Measurements from ENCODE around the gene CNPY4. TPM values are rescaled to one million over a fixed set of nuclear protein-coding genes. Genes with fewer than 3 reads are reported as not detected.

The CNPY4 gene
- total and polyA plus RNA-seq, 12 donors: 14.0 to 46.5 (median 24.2) TPM

DNA sequence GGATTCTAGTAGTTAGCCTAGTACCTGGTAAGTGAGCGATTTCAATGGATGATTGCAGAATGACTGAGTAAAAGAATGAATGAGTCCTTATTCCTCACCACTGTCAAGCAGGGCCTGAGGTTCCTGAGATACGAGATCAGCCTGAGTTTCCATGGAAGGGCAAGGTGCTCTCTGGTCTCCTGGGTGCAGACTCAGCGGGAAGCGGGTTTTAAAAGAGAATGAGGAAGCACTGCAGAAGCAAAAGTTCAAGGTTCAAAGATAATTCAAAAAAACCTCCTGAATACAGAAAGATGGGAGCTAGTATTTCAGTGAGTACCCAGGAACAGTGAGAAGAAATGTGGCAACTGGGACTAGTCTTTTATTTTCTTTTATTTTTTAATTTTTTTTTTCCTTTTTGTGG is 42.2 kb upstream of the CNPY4 start:
- Histone ChIP-seq H3K4me3 (no peak overlapping the region), H3K36me3 (replicated peaks in 1 of 2) (peaks cover 0 to 60% of the 10 kb centered on the region in 2 donors)
- 69 to 84% (median 78%) methylated on average over 4 of the region's 4 CpGs for WGBS, 4 donors

GRCh38 chr7:100079024-100079560 is 40.3 kb upstream of the CNPY4 start:
- intact Hi-C loops (cut with DNase I): no loop called here
- Histone ChIP-seq H3K4me1 (replicated peaks in 1 of 2) (peaks cover 16 to 26% of the 10 kb centered on the region in 2 donors), H3K36me3 (replicated peaks in 1 of 2) (peaks cover 0 to 41% of the 10 kb centered on the region in 2 donors), H3K27ac (no peak overlapping the region), H3K27me3 (no peaks in the 10 kb centered on the region), H3K9me3 (replicated peaks in 1 of 3) (no peaks in the 10 kb centered on the region), H3K4me3 (no peak overlapping the region)
- TF ChIP-seq POLR2A (IDR thresholded peaks at IDR 0.05): no peak
- no peak for TF ChIP-seq CTCF (IDR thresholded peaks at IDR 0.05)
- 71 to 80% (median 75%) methylated on average over 6 to 7 of the region's 7 CpGs for WGBS, 4 donors
- DNase-seq: no peak

More for the DNA sequence above, 42.2 kb upstream of the CNPY4 start:
- TF ChIP-seq CTCF (IDR thresholded peaks at IDR 0.05) (no peak), POLR2A (IDR thresholded peaks at IDR 0.05) (no peak)
- Histone ChIP-seq H3K4me1 (replicated peaks in 1 of 2) (peaks cover 13 to 20% of the 10 kb centered on the region in 2 donors), H3K27me3 (no peaks in the 10 kb centered on the region), H3K27ac (no peak overlapping the region), H3K9me3 (replicated peaks in 1 of 3) (peaks cover 0 to 3% (median 0%) of the 10 kb centered on the region in 3 donors)
- intact Hi-C loops (cut with DNase I): no loop called here
- DNase-seq: no peak

DNA sequence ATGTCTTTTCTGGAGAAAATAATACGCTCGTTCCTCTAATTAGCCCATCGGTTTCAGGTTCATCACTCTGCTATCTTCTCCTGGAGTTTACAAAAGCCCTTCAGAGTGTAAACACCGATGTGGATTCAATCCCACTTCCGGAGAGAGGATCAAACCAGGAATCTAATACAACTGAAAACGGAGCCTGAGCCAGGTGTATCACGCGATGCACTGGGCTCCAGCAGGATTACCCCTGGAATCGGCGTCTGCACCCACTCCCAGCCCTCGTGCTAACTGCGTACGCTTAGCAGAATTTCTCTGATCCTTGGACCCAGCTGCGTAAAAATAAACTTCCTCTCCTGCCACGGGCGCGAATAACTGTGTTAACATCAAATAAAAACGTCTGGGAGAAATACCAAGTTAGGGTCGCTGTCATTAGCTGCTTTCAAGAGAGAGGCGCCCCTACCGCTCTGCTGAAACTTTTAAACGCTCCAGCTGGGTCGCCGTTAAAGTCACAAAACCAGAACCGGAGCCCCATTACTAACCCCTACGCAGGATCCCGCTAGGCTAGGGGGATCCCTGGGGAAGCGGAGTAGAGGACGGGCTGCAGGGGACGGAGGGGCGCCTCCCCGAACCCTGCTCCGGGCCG is 38.4 kb upstream of the CNPY4 start:
- TF ChIP-seq CTCF (IDR thresholded peaks at IDR 0.05) (no peak), POLR2A (IDR thresholded peaks at IDR 0.05) (no peak)
- Histone ChIP-seq H3K27me3 (no peaks in the 10 kb centered on the region), H3K4me1 (replicated peaks in 1 of 2) (peaks cover 16 to 26% of the 10 kb centered on the region in 2 donors), H3K9me3 (replicated peaks in 1 of 3) (no peaks in the 10 kb centered on the region), H3K27ac (peak overlapping the region in 4 of 5 donors; percentile 66 to 94 (median 78)), H3K36me3 (replicated peaks in 1 of 2) (peaks cover 0 to 22% of the 10 kb centered on the region in 2 donors), H3K4me3 (peak overlapping the region; percentile 58 to 94 (median 70))
- intact Hi-C loops (cut with DNase I): no loop called here
- peak in 1 of 7 donors; percentile 37 for DNase-seq
- 1 to 3% (median 1%) methylated on average over 10 to 34 of the region's 34 CpGs for WGBS, 4 donors

GRCh38 chr7:100081535-100082102 is 37.8 kb upstream of the CNPY4 start, which contains the start of gene ZNF3:
TSS of gene ZNF3 (minus strand) at chr7:100081723. CDS start at chr7:100077357, 4,366 bp downstream.
- WGBS, 4 donors: 1 to 2% (median 1%) methylated on average over 32 to 55 of the region's 55 CpGs
- Histone ChIP-seq H3K4me1 (replicated peaks in 1 of 2) (peaks cover 16 to 26% of the 10 kb centered on the region in 2 donors), H3K9me3 (replicated peaks in 1 of 3) (no peaks in the 10 kb centered on the region), H3K27ac (peak within 1 kb of the TSS; percentile 30 to 94 (median 78)), H3K36me3 (replicated peaks in 1 of 2) (peaks cover 0 to 16% of the 10 kb centered on the region in 2 donors), H3K27me3 (no peaks in the 10 kb centered on the region), H3K4me3 (peak within 1 kb of the TSS; percentile 58 to 94 (median 70))
- DNase-seq: peak; percentile 98 to 99 (median 99)
- intact Hi-C loops (cut with DNase I): no loop called here
- TF ChIP-seq CTCF (IDR thresholded peaks at IDR 0.05): peak; percentile 80 to 98 (median 93)
- TF ChIP-seq POLR2A (IDR thresholded peaks at IDR 0.05): peak in 1 of 2 donors; percentile 80
